Central memory CD8-positive, alpha-beta T cell (primary cell): ENCODE measurements around the gene DAPK3.
"Not testable (repeated sequence)": the region's sequence is repeated elsewhere in the genome, so short reads cannot be mapped to it uniquely, and the experiment has no call there.

Source experiments
- ATAC-seq: fragments of 150-1000 bp; cut with Tn5 transposase; replicated peaks from 2 replicates; pipeline ENCODE4 v1.10.0; 2022; ENCODE audit warnings: mild to moderate bottlenecking, moderate FRiP score, moderate number of reproducible peaks; ENCODE audit not compliant: poor library complexity, severe bottlenecking; ENCODE audit errors: extremely low read depth
- DNase-seq, 2 donors: peaks; one replicate each; pipeline ENCODE4 v3.0.0; 2021; ENCODE audit warnings: low spot score in 2 of 2
- H3K27ac Mint-ChIP-seq: one replicate; pipeline ENCODE4 v1.8.0; 2022; ENCODE audit warnings: low read depth, mild to moderate bottlenecking, moderate library complexity, mixed read lengths
- H3K27me3 Mint-ChIP-seq: one replicate; pipeline ENCODE4 v1.8.0; 2022; ENCODE audit warnings: mixed read lengths
- H3K36me3 Mint-ChIP-seq: one replicate; pipeline ENCODE4 v1.8.0; 2022; ENCODE audit warnings: mild to moderate bottlenecking, moderate library complexity, mixed read lengths; ENCODE audit not compliant: insufficient read depth
- H3K4me1 Mint-ChIP-seq: one replicate; pipeline ENCODE4 v1.8.0; 2022; ENCODE audit warnings: mixed read lengths
- H3K4me3 Mint-ChIP-seq: one replicate; pipeline ENCODE4 v1.8.0; 2022; ENCODE audit warnings: mild to moderate bottlenecking, moderate library complexity, mixed read lengths
- H3K9me3 Mint-ChIP-seq: one replicate; pipeline ENCODE4 v1.8.0; 2022; ENCODE audit warnings: mixed read lengths

The DAPK3 gene

GRCh38 chr19:4012092-4012974, 41.4 kb upstream of the DAPK3 start:
- H3K4me3 Mint-ChIP-seq, result no peak overlapping the region
- no peaks in the 10 kb centered on the region for H3K27me3 Mint-ChIP-seq
- no peak for ATAC-seq
- no peaks in the 10 kb centered on the region for H3K9me3 Mint-ChIP-seq
- no peak for DNase-seq
- H3K27ac Mint-ChIP-seq, result no peak overlapping the region
- H3K36me3 Mint-ChIP-seq, result peaks cover 21% of the 10 kb centered on the region
- peaks cover 43% of the 10 kb centered on the region for H3K4me1 Mint-ChIP-seq

GRCh38 chr19:4011430-4011829, 40.5 kb upstream of the DAPK3 start:
- H3K4me3 Mint-ChIP-seq, ATAC-seq, DNase-seq, H3K27me3 Mint-ChIP-seq, H3K9me3 Mint-ChIP-seq: not testable (repeated sequence)
- peaks cover 21% of the 10 kb centered on the region for H3K36me3 Mint-ChIP-seq
- H3K4me1 Mint-ChIP-seq, result peaks cover 41% of the 10 kb centered on the region
- peak overlapping the region; percentile 69 for H3K27ac Mint-ChIP-seq

GRCh38 chr19:4010808-4011110, 39.9 kb upstream of the DAPK3 start:
- Mint-ChIP-seq H3K4me3 (no peak overlapping the region), H3K27me3 (no peaks in the 10 kb centered on the region), H3K9me3 (no peaks in the 10 kb centered on the region), H3K36me3 (peaks cover 20% of the 10 kb centered on the region), H3K27ac (peak overlapping the region; percentile 69), H3K4me1 (peaks cover 36% of the 10 kb centered on the region)
- no peak for ATAC-seq
- no peak for DNase-seq

- no peaks in the 10 kb centered on the region for H3K9me3 Mint-ChIP-seq
- no peak for DNase-seq
- peaks cover 20% of the 10 kb centered on the region for H3K36me3 Mint-ChIP-seq
- H3K27me3 Mint-ChIP-seq, result no peaks in the 10 kb centered on the region
- H3K4me1 Mint-ChIP-seq, result peaks cover 32% of the 10 kb centered on the region
- H3K4me3 Mint-ChIP-seq, result peak overlapping the region; percentile 87
- H3K27ac Mint-ChIP-seq, result no peak overlapping the region
- no peak for ATAC-seq
These were observed 39.3 kb upstream of the DAPK3 start for GRCh38 chr19:4009990-4010807.

DNA sequence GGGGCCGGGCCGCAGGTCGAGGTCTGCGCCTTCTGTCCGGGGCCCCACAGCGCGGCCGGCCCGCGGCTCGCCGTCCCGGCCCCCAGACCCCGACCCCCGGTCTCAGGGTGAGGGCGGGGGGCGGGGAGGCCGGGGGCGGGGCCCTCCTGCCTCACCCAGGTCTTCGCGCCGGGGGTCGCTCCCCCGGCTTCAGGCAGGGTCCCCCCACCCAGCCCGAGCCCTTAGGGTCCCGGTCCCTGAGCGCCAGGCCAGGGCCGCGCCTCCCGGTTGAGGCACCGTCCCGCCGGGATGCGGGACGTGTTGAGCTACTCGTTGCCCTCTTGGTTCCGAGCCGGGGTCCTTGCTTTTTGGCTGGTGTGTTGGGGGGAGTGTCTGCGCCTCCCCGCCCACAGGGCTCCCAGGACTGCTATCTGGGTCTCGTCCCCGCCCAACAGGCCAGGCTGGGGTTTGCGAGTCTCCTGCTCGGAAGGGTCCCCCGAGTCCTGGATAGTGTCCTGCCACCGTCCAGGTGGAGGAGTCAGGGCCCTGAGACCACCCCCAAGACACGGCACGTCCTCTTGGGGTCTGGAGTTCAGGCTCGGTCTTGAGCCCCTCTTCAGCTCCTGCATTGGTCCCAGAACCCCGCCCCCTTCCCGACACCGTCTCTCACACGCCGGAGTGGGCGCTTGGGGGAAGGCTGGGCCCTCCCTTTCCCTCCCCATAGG, 37.1 kb upstream of the DAPK3 start:
- peak overlapping the region; percentile 77 for H3K27ac Mint-ChIP-seq
- H3K27me3 Mint-ChIP-seq, result no peaks in the 10 kb centered on the region
- no peaks in the 10 kb centered on the region for H3K9me3 Mint-ChIP-seq
- ATAC-seq (no peak), DNase-seq (no peak)
- peaks cover 29% of the 10 kb centered on the region for H3K4me1 Mint-ChIP-seq
- peak overlapping the region; percentile 87 for H3K4me3 Mint-ChIP-seq
- peaks cover 19% of the 10 kb centered on the region for H3K36me3 Mint-ChIP-seq

GRCh38 chr19:4007021-4007835, 36.3 kb upstream of the DAPK3 start, which contains the start of gene PIAS4:
Gene PIAS4 (plus strand): TSS chr19:4007736. CDS start chr19:4007761, 25 bp downstream.
- peak within 1 kb of the TSS; percentile 77 for H3K27ac Mint-ChIP-seq
- peaks cover 26% of the 10 kb centered on the region for H3K4me1 Mint-ChIP-seq
- peak; percentile 96 for ATAC-seq
- peak within 1 kb of the TSS; percentile 87 for H3K4me3 Mint-ChIP-seq
- DNase-seq, result peak; percentile 83 to 91
- H3K27me3 Mint-ChIP-seq, result no peaks in the 10 kb centered on the region
- H3K36me3 Mint-ChIP-seq, result peaks cover 16% of the 10 kb centered on the region
- no peaks in the 10 kb centered on the region for H3K9me3 Mint-ChIP-seq

DNA sequence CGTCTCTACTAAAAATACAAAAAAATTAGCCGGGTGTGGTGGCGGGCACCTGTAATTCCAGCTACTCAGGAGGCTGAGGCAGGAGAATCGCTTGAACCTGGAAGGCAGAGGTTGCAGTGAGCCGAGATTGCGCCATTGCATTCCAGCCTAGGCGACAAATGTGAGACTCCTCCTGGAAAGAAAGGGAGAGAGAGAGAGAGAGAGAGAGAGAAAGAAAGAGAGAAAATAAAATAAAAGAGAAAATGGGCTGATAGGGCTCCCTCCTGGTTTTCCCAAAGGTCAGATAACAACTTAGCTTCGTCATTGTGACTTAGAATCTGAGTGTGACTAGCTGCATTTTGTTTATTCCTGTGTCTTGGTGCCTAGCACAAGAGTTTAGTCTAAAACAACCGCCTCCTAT, 34.5 kb upstream of the DAPK3 start:
- Mint-ChIP-seq H3K36me3 (peaks cover 16% of the 10 kb centered on the region), H3K27ac (peak overlapping the region; percentile 53), H3K4me3 (peak overlapping the region; percentile 60), H3K4me1 (peaks cover 21% of the 10 kb centered on the region)
- DNase-seq, H3K27me3 Mint-ChIP-seq, H3K9me3 Mint-ChIP-seq, ATAC-seq: not testable (repeated sequence)

DNA sequence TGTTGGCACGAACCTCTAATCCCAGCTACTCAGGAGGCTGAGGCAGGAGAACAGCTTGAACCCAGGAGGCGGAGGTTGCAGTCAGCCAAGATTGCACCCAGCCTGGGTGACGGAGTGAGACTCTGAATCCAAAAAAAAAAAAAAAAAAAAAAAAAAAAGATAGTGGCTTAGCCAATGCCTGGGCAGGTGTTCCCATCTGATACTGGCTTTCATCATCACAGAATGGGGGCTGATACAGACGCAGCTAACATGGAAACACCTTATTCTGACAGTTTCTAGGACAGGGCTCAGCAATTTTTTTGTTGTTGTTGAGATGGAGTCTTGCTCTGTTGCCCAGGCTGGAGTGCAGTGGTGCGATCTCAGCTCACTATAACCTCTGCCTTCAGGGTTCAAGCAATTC, 29.9 kb upstream of the DAPK3 start:
- not testable (repeated sequence) for H3K36me3 Mint-ChIP-seq, H3K27me3 Mint-ChIP-seq, H3K9me3 Mint-ChIP-seq, H3K4me3 Mint-ChIP-seq, ATAC-seq, DNase-seq, H3K4me1 Mint-ChIP-seq, H3K27ac Mint-ChIP-seq

- H3K27me3 Mint-ChIP-seq, DNase-seq, H3K36me3 Mint-ChIP-seq, H3K27ac Mint-ChIP-seq, ATAC-seq, H3K9me3 Mint-ChIP-seq, H3K4me1 Mint-ChIP-seq, H3K4me3 Mint-ChIP-seq: not testable (repeated sequence)
These were observed 27.9 kb upstream of the DAPK3 start for GRCh38 chr19:3998667-3999412.

DNA sequence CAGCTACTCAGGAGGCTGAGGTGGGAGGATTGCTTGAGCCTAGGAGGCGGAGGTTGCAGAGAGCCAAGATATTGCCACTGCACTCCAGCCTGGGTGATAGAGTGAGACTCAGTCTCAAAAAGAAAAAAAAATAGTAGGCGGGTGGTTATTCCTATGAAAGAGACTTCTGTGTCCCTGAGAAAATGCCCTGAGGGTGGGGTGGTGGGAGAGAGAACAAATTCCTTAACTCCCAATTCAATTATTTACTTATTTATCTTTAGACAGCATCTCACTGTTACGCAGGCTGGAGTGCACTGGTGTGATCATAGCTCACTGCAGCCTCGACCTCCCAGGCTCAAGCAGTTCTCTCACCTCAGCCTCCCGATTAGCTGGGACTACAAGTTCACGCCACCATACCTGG, 24.7 kb upstream of the DAPK3 start:
- Mint-ChIP-seq H3K27ac (no peak overlapping the region), H3K9me3 (no peaks in the 10 kb centered on the region), H3K27me3 (no peaks in the 10 kb centered on the region), H3K4me1 (peaks cover 5% of the 10 kb centered on the region), H3K36me3 (peaks cover 2% of the 10 kb centered on the region), H3K4me3 (no peak overlapping the region)
- DNase-seq (no peak), ATAC-seq (no peak)

DNA sequence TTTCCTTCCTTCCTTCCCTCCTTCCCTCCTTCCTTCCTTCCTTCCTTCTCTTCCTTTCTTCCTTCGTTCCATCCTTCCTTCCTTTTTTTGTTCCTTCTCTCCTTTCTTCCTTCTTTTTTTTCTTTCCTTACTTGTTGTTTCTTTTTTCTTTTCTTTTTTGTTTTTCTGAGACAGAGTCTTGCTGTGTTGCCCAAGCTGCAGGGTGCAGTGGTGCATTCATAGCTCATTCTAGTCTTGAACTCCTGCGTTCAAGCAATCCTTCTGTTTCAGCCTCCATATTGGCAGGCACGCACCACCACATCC, 19.9 kb upstream of the DAPK3 start:
- Mint-ChIP-seq H3K27ac (peak overlapping the region; percentile 80), H3K9me3 (no peaks in the 10 kb centered on the region)

More for the DNA sequence above, 19.9 kb upstream of the DAPK3 start:
- Mint-ChIP-seq H3K4me1 (peaks cover 21% of the 10 kb centered on the region), H3K36me3 (peaks cover 9% of the 10 kb centered on the region), H3K27me3 (no peaks in the 10 kb centered on the region), H3K4me3 (peak overlapping the region; percentile 87)
- ATAC-seq (no peak), DNase-seq (no peak)
